ENCODE data around the gene KRT15. TPM values are rescaled to one million over a fixed set of nuclear protein-coding genes. Genes with fewer than 3 reads are reported as not detected.

Gene KRT15
- total RNA-seq, 1 donor from 2014 or later = 2.9 TPM

GRCh38 chr17:41559548-41559947, 40.9 kb upstream of the KRT15 start:
- H3K4me1 Mint-ChIP-seq (ENCODE audit: low read depth) = no peaks in the 10 kb centered on the region
- no peak for DNase-seq (ENCODE audit: low spot score, unreplicated experiment)
- no peak for TF ChIP-seq CTCF (IDR thresholded peaks at IDR 0.05; ENCODE audit: unreplicated experiment)
- H3K36me3 Mint-ChIP-seq (ENCODE audit: insufficient read depth) = no peaks in the 10 kb centered on the region
- H3K9me3 Mint-ChIP-seq (ENCODE audit: low read depth) = no peaks in the 10 kb centered on the region
- peaks cover 24% of the 10 kb centered on the region for H3K27me3 Mint-ChIP-seq
- no peak overlapping the region for H3K27ac Mint-ChIP-seq
- H3K4me3 Mint-ChIP-seq (ENCODE audit: low read depth) = no peak overlapping the region

GRCh38 chr17:41556931-41557330, 38.2 kb upstream of the KRT15 start:
- no peaks in the 10 kb centered on the region for H3K9me3 Mint-ChIP-seq (ENCODE audit: low read depth)
- H3K4me1 Mint-ChIP-seq (ENCODE audit: low read depth) = peaks cover 2% of the 10 kb centered on the region
- H3K36me3 Mint-ChIP-seq (ENCODE audit: insufficient read depth) = no peaks in the 10 kb centered on the region
- DNase-seq (ENCODE audit: low spot score, unreplicated experiment) = no peak
- peaks cover 39% of the 10 kb centered on the region for H3K27me3 Mint-ChIP-seq
- H3K4me3 Mint-ChIP-seq (ENCODE audit: low read depth) = no peak overlapping the region
- H3K27ac Mint-ChIP-seq = no peak overlapping the region
- TF ChIP-seq CTCF (IDR thresholded peaks at IDR 0.05; ENCODE audit: unreplicated experiment) = no peak

- H3K4me3 Mint-ChIP-seq (ENCODE audit: low read depth) = no peak overlapping the region
Measured at GRCh38 chr17:41556306-41556705, 37.6 kb upstream of the KRT15 start.

GRCh38 chr17:41555105-41555887, 36.6 kb upstream of the KRT15 start:
- no peak for TF ChIP-seq CTCF (IDR thresholded peaks at IDR 0.05; ENCODE audit: unreplicated experiment)
- H3K9me3 Mint-ChIP-seq (ENCODE audit: low read depth) = no peaks in the 10 kb centered on the region
- no peak overlapping the region for H3K4me3 Mint-ChIP-seq (ENCODE audit: low read depth)
- peaks cover 2% of the 10 kb centered on the region for H3K4me1 Mint-ChIP-seq (ENCODE audit: low read depth)
- DNase-seq (ENCODE audit: low spot score, unreplicated experiment) = no peak
- peaks cover 39% of the 10 kb centered on the region for H3K27me3 Mint-ChIP-seq
- H3K36me3 Mint-ChIP-seq (ENCODE audit: insufficient read depth) = no peaks in the 10 kb centered on the region
- H3K27ac Mint-ChIP-seq = no peak overlapping the region

More at GRCh38 chr17:41556306-41556705, 37.6 kb upstream of the KRT15 start:
- H3K9me3 Mint-ChIP-seq (ENCODE audit: low read depth) = no peaks in the 10 kb centered on the region
- H3K27ac Mint-ChIP-seq = no peak overlapping the region
- peaks cover 2% of the 10 kb centered on the region for H3K4me1 Mint-ChIP-seq (ENCODE audit: low read depth)
- H3K27me3 Mint-ChIP-seq = peaks cover 39% of the 10 kb centered on the region
- no peak for DNase-seq (ENCODE audit: low spot score, unreplicated experiment)
- H3K36me3 Mint-ChIP-seq (ENCODE audit: insufficient read depth) = no peaks in the 10 kb centered on the region
- no peak for TF ChIP-seq CTCF (IDR thresholded peaks at IDR 0.05; ENCODE audit: unreplicated experiment)

- Mint-ChIP-seq H3K4me1 (ENCODE audit: low read depth) (peaks cover 12% of the 10 kb centered on the region), H3K9me3 (ENCODE audit: low read depth) (no peaks in the 10 kb centered on the region), H3K36me3 (ENCODE audit: insufficient read depth) (no peaks in the 10 kb centered on the region), H3K27ac (peak overlapping the region; percentile 46), H3K27me3 (peaks cover 39% of the 10 kb centered on the region), H3K4me3 (ENCODE audit: low read depth) (no peak overlapping the region)
- no peak for TF ChIP-seq CTCF (IDR thresholded peaks at IDR 0.05; ENCODE audit: unreplicated experiment)
- no peak for DNase-seq (ENCODE audit: low spot score, unreplicated experiment)
Measured at GRCh38 chr17:41553987-41554680, 35.4 kb upstream of the KRT15 start.

All from progenitor cell of endocrine pancreas (in vitro differentiated cells).